ENCODE data around the gene SYT6.
"Not testable (repeated sequence)": the region's sequence is repeated elsewhere in the genome, so short reads cannot be mapped to it uniquely, and the experiment has no call there.

The SYT6 gene

GRCh38 chr1:114076308-114076707, 77.4 kb downstream of the SYT6 start:
- no peaks in the 10 kb centered on the region for H3K36me3 ChIP-seq (ENCODE audit: control insufficient read depth in 1 of 2, insufficient read depth in 2 of 2, low read length in 2 of 2)
- peaks cover 0 to 17% of the 10 kb centered on the region in 2 donors for H3K9me3 ChIP-seq (ENCODE audit: control insufficient read depth in 1 of 2, low read length in 2 of 2)
- H3K4me3 ChIP-seq (ENCODE audit: low read depth in 1 of 2, low read length in 2 of 2) = no peak overlapping the region
- no peaks in the 10 kb centered on the region for H3K27me3 ChIP-seq (ENCODE audit: low read depth, low read length)
- H3K4me1 ChIP-seq (ENCODE audit: control insufficient read depth in 1 of 2, insufficient read depth in 2 of 2, low read length in 2 of 2) = peaks cover 0 to 4% of the 10 kb centered on the region in 2 donors
- no peak overlapping the region for H3K27ac ChIP-seq (ENCODE audit: low read length)

- peaks cover 0 to 17% of the 10 kb centered on the region in 2 donors for H3K9me3 ChIP-seq (ENCODE audit: control insufficient read depth in 1 of 2, low read length in 2 of 2)
- no peaks in the 10 kb centered on the region for H3K36me3 ChIP-seq (ENCODE audit: control insufficient read depth in 1 of 2, insufficient read depth in 2 of 2, low read length in 2 of 2)
- H3K4me1 ChIP-seq (ENCODE audit: control insufficient read depth in 1 of 2, insufficient read depth in 2 of 2, low read length in 2 of 2) = no peaks in the 10 kb centered on the region
- H3K27ac ChIP-seq (ENCODE audit: low read length) = no peak overlapping the region
- H3K27me3 ChIP-seq (ENCODE audit: low read depth, low read length) = no peaks in the 10 kb centered on the region
- H3K4me3 ChIP-seq (ENCODE audit: low read depth in 1 of 2, low read length in 2 of 2) = no peak overlapping the region
Measured at GRCh38 chr1:114075546-114076242, 78.0 kb downstream of the SYT6 start.

GRCh38 chr1:114075105-114075504, 78.6 kb downstream of the SYT6 start:
- H3K9me3 ChIP-seq (ENCODE audit: control insufficient read depth in 1 of 2, low read length in 2 of 2) = peaks cover 0 to 17% of the 10 kb centered on the region in 2 donors
- no peaks in the 10 kb centered on the region for H3K36me3 ChIP-seq (ENCODE audit: control insufficient read depth in 1 of 2, insufficient read depth in 2 of 2, low read length in 2 of 2)
- H3K4me3 ChIP-seq (ENCODE audit: low read depth in 1 of 2, low read length in 2 of 2) = no peak overlapping the region
- no peaks in the 10 kb centered on the region for H3K27me3 ChIP-seq (ENCODE audit: low read depth, low read length)
- no peak overlapping the region for H3K27ac ChIP-seq (ENCODE audit: low read length)
- no peaks in the 10 kb centered on the region for H3K4me1 ChIP-seq (ENCODE audit: control insufficient read depth in 1 of 2, insufficient read depth in 2 of 2, low read length in 2 of 2)

DNA sequence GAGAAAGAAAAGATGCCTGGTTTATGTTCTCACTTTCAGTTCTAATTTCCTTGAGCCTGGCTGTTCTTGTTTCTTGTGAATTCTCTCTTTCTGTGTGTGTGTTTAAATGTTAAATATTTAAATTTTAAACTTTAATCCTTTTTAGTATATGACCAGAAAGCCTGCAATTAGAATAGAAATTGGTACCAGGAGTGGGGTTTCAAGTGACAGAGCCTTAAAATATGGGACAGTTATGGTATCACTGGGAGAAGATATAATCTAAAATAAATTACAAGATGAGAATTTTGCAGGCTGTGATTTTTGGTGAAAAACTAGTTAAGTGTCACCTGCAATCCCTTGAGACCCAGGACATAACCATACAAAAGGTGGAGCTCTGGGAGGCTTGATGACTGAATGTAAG, 81.4 kb downstream of the SYT6 start:
- no peak overlapping the region for H3K4me3 ChIP-seq (ENCODE audit: low read depth in 1 of 2, low read length in 2 of 2)
- H3K27me3 ChIP-seq (ENCODE audit: low read depth, low read length) = no peaks in the 10 kb centered on the region
- no peaks in the 10 kb centered on the region for H3K36me3 ChIP-seq (ENCODE audit: control insufficient read depth in 1 of 2, insufficient read depth in 2 of 2, low read length in 2 of 2)
- H3K9me3 ChIP-seq (ENCODE audit: control insufficient read depth in 1 of 2, low read length in 2 of 2) = peaks cover 0 to 17% of the 10 kb centered on the region in 2 donors
- no peaks in the 10 kb centered on the region for H3K4me1 ChIP-seq (ENCODE audit: control insufficient read depth in 1 of 2, insufficient read depth in 2 of 2, low read length in 2 of 2)
- H3K27ac ChIP-seq (ENCODE audit: low read length) = no peak overlapping the region

- not testable (repeated sequence) for H3K27me3 ChIP-seq (ENCODE audit: low read depth, low read length); H3K4me1 ChIP-seq (ENCODE audit: control insufficient read depth in 1 of 2, insufficient read depth in 2 of 2, low read length in 2 of 2); H3K4me3 ChIP-seq (ENCODE audit: low read depth in 1 of 2, low read length in 2 of 2); H3K27ac ChIP-seq (ENCODE audit: low read length); H3K36me3 ChIP-seq (ENCODE audit: control insufficient read depth in 1 of 2, insufficient read depth in 2 of 2, low read length in 2 of 2)
- H3K9me3 ChIP-seq (ENCODE audit: control insufficient read depth in 1 of 2, low read length in 2 of 2) = peaks cover 0 to 17% of the 10 kb centered on the region in 2 donors
Measured at GRCh38 chr1:114069762-114070161, 83.9 kb downstream of the SYT6 start.

GRCh38 chr1:114068684-114069083, 85.0 kb downstream of the SYT6 start:
- not testable (repeated sequence) for H3K4me1 ChIP-seq (ENCODE audit: control insufficient read depth in 1 of 2, insufficient read depth in 2 of 2, low read length in 2 of 2); H3K27me3 ChIP-seq (ENCODE audit: low read depth, low read length); H3K27ac ChIP-seq (ENCODE audit: low read length); H3K4me3 ChIP-seq (ENCODE audit: low read depth in 1 of 2, low read length in 2 of 2); H3K36me3 ChIP-seq (ENCODE audit: control insufficient read depth in 1 of 2, insufficient read depth in 2 of 2, low read length in 2 of 2)
- peaks cover 0 to 17% of the 10 kb centered on the region in 2 donors for H3K9me3 ChIP-seq (ENCODE audit: control insufficient read depth in 1 of 2, low read length in 2 of 2)

DNA sequence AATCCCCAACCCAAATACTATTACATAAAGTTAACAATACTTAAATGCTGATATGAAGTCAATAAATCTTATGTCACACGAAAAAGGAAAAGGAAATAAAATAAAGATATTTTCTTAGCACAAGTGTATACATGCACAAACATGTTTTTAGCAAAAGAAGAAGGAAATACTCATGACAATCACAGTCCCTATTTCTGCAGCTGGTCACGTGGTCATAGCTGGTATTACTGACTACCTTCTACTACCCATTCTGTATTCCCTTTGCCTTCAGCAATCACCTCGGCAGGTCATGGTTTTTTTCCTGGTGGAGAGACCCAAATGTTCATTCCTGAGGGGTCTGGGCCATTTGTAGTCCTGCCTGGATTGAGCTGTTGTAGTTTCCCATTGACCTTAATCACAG, 88.0 kb downstream of the SYT6 start:
- not testable (repeated sequence) for H3K36me3 ChIP-seq (ENCODE audit: control insufficient read depth in 1 of 2, insufficient read depth in 2 of 2, low read length in 2 of 2); H3K27ac ChIP-seq (ENCODE audit: low read length); H3K4me1 ChIP-seq (ENCODE audit: control insufficient read depth in 1 of 2, insufficient read depth in 2 of 2, low read length in 2 of 2); H3K9me3 ChIP-seq (ENCODE audit: control insufficient read depth in 1 of 2, low read length in 2 of 2); H3K27me3 ChIP-seq (ENCODE audit: low read depth, low read length); H3K4me3 ChIP-seq (ENCODE audit: low read depth in 1 of 2, low read length in 2 of 2)

DNA sequence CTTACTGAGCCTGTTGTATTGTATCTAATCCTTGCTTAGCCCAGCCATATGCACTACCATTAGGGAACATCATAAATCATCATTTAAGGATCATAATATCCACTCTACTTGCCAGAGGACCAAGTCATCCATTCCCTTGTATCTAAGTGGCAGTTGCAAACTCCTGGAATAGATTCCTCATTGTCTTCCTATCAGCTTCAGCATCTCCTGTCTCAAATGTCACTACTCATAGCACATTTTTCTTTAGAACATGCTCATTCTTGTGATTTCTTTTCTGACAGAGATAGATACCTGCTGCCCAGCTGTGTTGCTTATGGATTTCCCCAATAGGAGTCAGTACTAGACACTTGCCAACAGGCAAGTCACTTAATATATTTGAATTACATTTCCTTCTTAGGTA, 90.1 kb downstream of the SYT6 start:
- Histone ChIP-seq H3K27me3 (ENCODE audit: low read depth, low read length) (no peaks in the 10 kb centered on the region), H3K27ac (ENCODE audit: low read length) (no peak overlapping the region), H3K9me3 (ENCODE audit: control insufficient read depth in 1 of 2, low read length in 2 of 2) (no peaks in the 10 kb centered on the region)

GRCh38 chr1:114062477-114063099, 91.1 kb downstream of the SYT6 start:
- Histone ChIP-seq H3K27me3 (ENCODE audit: low read depth, low read length) (no peaks in the 10 kb centered on the region), H3K4me1 (ENCODE audit: control insufficient read depth in 1 of 2, insufficient read depth in 2 of 2, low read length in 2 of 2) (no peaks in the 10 kb centered on the region), H3K27ac (ENCODE audit: low read length) (no peak overlapping the region), H3K4me3 (ENCODE audit: low read depth in 1 of 2, low read length in 2 of 2) (no peak overlapping the region), H3K36me3 (ENCODE audit: control insufficient read depth in 1 of 2, insufficient read depth in 2 of 2, low read length in 2 of 2) (no peaks in the 10 kb centered on the region), H3K9me3 (ENCODE audit: control insufficient read depth in 1 of 2, low read length in 2 of 2) (no peaks in the 10 kb centered on the region)

More for the DNA sequence above, 90.1 kb downstream of the SYT6 start:
- no peaks in the 10 kb centered on the region for H3K36me3 ChIP-seq (ENCODE audit: control insufficient read depth in 1 of 2, insufficient read depth in 2 of 2, low read length in 2 of 2)
- H3K4me3 ChIP-seq (ENCODE audit: low read depth in 1 of 2, low read length in 2 of 2) = no peak overlapping the region
- H3K4me1 ChIP-seq (ENCODE audit: control insufficient read depth in 1 of 2, insufficient read depth in 2 of 2, low read length in 2 of 2) = no peaks in the 10 kb centered on the region

- Histone ChIP-seq H3K4me3 (ENCODE audit: low read depth in 1 of 2, low read length in 2 of 2) (no peak overlapping the region), H3K27me3 (ENCODE audit: low read depth, low read length) (no peaks in the 10 kb centered on the region), H3K36me3 (ENCODE audit: control insufficient read depth in 1 of 2, insufficient read depth in 2 of 2, low read length in 2 of 2) (no peaks in the 10 kb centered on the region), H3K9me3 (ENCODE audit: control insufficient read depth in 1 of 2, low read length in 2 of 2) (peaks cover 0 to 6% of the 10 kb centered on the region in 2 donors), H3K4me1 (ENCODE audit: control insufficient read depth in 1 of 2, insufficient read depth in 2 of 2, low read length in 2 of 2) (no peaks in the 10 kb centered on the region), H3K27ac (ENCODE audit: low read length) (no peak overlapping the region)
Measured at GRCh38 chr1:114061121-114061830, 92.4 kb downstream of the SYT6 start.

DNA sequence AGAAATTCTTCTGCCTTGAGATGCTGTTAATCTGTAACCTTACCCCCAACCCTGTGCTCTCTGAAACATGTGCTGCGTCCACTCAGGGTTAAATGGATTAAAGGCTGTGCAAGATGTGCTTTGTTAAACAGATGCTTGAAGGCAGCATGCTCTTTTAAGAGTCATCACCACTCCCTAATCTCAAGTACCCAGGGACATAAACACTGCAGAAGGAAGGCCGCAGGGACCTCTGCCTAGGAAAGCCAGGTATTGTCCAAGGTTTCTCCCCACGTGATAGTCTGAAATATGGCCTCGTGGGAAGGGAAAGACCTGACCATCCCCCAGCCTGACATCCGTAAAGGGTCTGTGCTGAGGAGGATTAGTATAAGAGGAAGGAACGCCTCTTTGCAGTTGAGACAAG, 95.4 kb downstream of the SYT6 start:
- H3K27ac ChIP-seq (ENCODE audit: low read length) = not testable (repeated sequence)

More for the DNA sequence above, 95.4 kb downstream of the SYT6 start:
- not testable (repeated sequence) for H3K4me3 ChIP-seq (ENCODE audit: low read depth in 1 of 2, low read length in 2 of 2); H3K36me3 ChIP-seq (ENCODE audit: control insufficient read depth in 1 of 2, insufficient read depth in 2 of 2, low read length in 2 of 2); H3K9me3 ChIP-seq (ENCODE audit: control insufficient read depth in 1 of 2, low read length in 2 of 2); H3K4me1 ChIP-seq (ENCODE audit: control insufficient read depth in 1 of 2, insufficient read depth in 2 of 2, low read length in 2 of 2); H3K27me3 ChIP-seq (ENCODE audit: low read depth, low read length)
